Trophoblast cell (in vitro differentiated cells and primary cell): ENCODE results near the gene WSB2.

Experiments
- DNase-seq, 2 donors: peaks; one replicate each; pipeline ENCODE4 v3.0.0-alpha.2; 2016
- H2AFZ ChIP-seq: 2 replicates; pipeline ENCODE4 v1.6.1; 2013; ENCODE audit warnings: low read length, moderate library complexity, mild to moderate bottlenecking; ENCODE audit not compliant: insufficient read depth, poor library complexity
- H2AK5ac ChIP-seq: 2 replicates; pipeline ENCODE4 v1.6.1; 2013; ENCODE audit warnings: mild to moderate bottlenecking, low read length
- H2BK120ac ChIP-seq: 2 replicates; pipeline ENCODE4 v1.6.1; 2013; ENCODE audit warnings: low read length, mild to moderate bottlenecking, moderate library complexity; ENCODE audit not compliant: insufficient read depth, poor library complexity
- H2BK12ac ChIP-seq: 2 replicates; pipeline ENCODE4 v1.6.1; 2013; ENCODE audit warnings: mild to moderate bottlenecking, low read length, moderate library complexity
- H2BK5ac ChIP-seq: 2 replicates; pipeline ENCODE4 v1.6.1; 2013; ENCODE audit warnings: low read length, low read depth, moderate library complexity, mild to moderate bottlenecking; ENCODE audit not compliant: poor library complexity
- H3K14ac ChIP-seq: 2 replicates; pipeline ENCODE4 v1.6.1; 2013; ENCODE audit warnings: mild to moderate bottlenecking, low read length
- H3K18ac ChIP-seq: 2 replicates; pipeline ENCODE4 v1.6.1; 2013; ENCODE audit warnings: mild to moderate bottlenecking, low read length
- H3K23ac ChIP-seq: 2 replicates; pipeline ENCODE4 v1.6.1; 2013; ENCODE audit warnings: low read length
- H3K27ac ChIP-seq: 2 replicates; pipeline ENCODE4 v1.5.1; 2013; ENCODE audit warnings: low read depth, mild to moderate bottlenecking, inconsistent platforms, low read length, moderate library complexity
- H3K27me3 ChIP-seq: 2 replicates; pipeline ENCODE4 v1.6.1; 2013; ENCODE audit warnings: inconsistent platforms, mild to moderate bottlenecking, low read length, moderate library complexity; ENCODE audit not compliant: insufficient read depth
- H3K36me3 ChIP-seq, 2 experiments: 1 replicate in 1 of 2; 2 replicates in 1 of 2; pipeline ENCODE4 v1.6.1; 2013; ENCODE audit warnings: low read length in 2 of 2, mild to moderate bottlenecking in 2 of 2, moderate library complexity in 1 of 2; ENCODE audit not compliant: insufficient read depth in 2 of 2, control insufficient read depth in 1 of 2
- H3K4ac ChIP-seq: 2 replicates; pipeline ENCODE4 v1.6.1; 2013; ENCODE audit warnings: low read depth, mild to moderate bottlenecking, low read length, moderate library complexity
- H3K4me1 ChIP-seq, 2 experiments: 1 replicate in 1 of 2; 2 replicates in 1 of 2; pipeline ENCODE4 v1.6.1; 2013; ENCODE audit warnings: low read length in 2 of 2, mild to moderate bottlenecking in 2 of 2, moderate library complexity in 1 of 2; ENCODE audit not compliant: insufficient read depth in 2 of 2, control insufficient read depth in 1 of 2
- H3K4me2 ChIP-seq: 2 replicates; pipeline ENCODE4 v1.6.1; 2013; ENCODE audit warnings: inconsistent platforms, mild to moderate bottlenecking, low read length, moderate library complexity
- H3K4me3 ChIP-seq: 2 replicates; pipeline ENCODE4 v1.5.1; 2013; ENCODE audit warnings: mild to moderate bottlenecking, low read depth, low read length, inconsistent platforms
- H3K79me1 ChIP-seq: one replicate; pipeline ENCODE4 v1.6.1; 2013; ENCODE audit warnings: low read length
- H3K79me2 ChIP-seq: 2 replicates; pipeline ENCODE4 v1.6.1; 2013; ENCODE audit warnings: low read length, mild to moderate bottlenecking; ENCODE audit not compliant: control insufficient read depth, insufficient read depth, poor library complexity
- H3K9ac ChIP-seq: 2 replicates; pipeline ENCODE4 v1.6.1; 2013; ENCODE audit warnings: mild to moderate bottlenecking, low read length
- H3K9me3 ChIP-seq: 2 replicates; pipeline ENCODE4 v1.6.1; 2013; ENCODE audit warnings: low read depth, mild to moderate bottlenecking, control low read depth, inconsistent platforms, low read length; ENCODE audit not compliant: insufficient read depth
- H4K12ac ChIP-seq: 2 replicates; pipeline ENCODE4 v1.6.1; 2013; ENCODE audit warnings: low read depth, mild to moderate bottlenecking, low read length, moderate library complexity
- H4K8ac ChIP-seq: 2 replicates; pipeline ENCODE4 v1.6.1; 2013; ENCODE audit warnings: low read depth, mild to moderate bottlenecking, low read length, moderate library complexity
- H4K91ac ChIP-seq: one replicate; pipeline ENCODE4 v1.6.1; 2013; ENCODE audit warnings: low read depth, mild to moderate bottlenecking, low read length, moderate library complexity
- WGBS: extraction: QIAGEN DNeasy Blood & Tissue Kit; methylation state at CpG from one replicate; pipeline ENCODE4 v1.1.7; 2013; ENCODE audit warnings: missing lambda C conversion rate; ENCODE audit not compliant: insufficient read length, insufficient coverage; ENCODE audit errors: extremely low coverage; 5-methylcytosine and 5-hydroxymethylcytosine counted together

WSB2 gene

DNA sequence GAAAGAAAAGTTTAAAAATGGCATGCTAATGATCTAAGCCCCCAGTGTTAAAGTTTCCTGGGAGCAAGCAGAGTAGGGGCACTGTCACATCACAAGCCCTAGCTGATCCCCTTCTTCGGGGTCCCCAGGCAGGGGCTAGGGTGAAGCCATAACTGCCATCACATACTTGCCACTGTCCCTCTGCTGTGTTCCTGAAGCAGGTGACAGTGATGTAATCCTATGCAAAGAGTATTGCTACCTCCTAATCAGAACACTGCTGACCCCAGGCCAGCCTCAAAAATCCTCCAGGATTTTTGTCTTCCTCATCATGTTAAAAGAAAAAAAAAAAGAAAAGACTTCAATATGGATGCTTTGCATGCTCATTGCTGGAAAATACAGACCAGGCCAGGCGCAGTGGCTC, 45.7 kb downstream of the WSB2 start:
- Histone ChIP-seq H2BK5ac (no peak overlapping the region), H3K79me1 (peaks cover 3% of the 10 kb centered on the region), H4K91ac (no peak overlapping the region), H2BK12ac (no peak overlapping the region), H2AFZ (no peak overlapping the region), H3K36me3 (peaks cover 7 to 12% of the 10 kb centered on the region in 2 experiments), H3K4me2 (no peak overlapping the region), H3K79me2 (peaks cover 5% of the 10 kb centered on the region), H3K27ac (no peak overlapping the region), H3K23ac (no peak overlapping the region), H3K4ac (no peak overlapping the region), H2BK120ac (no peak overlapping the region), H3K4me3 (no peak overlapping the region), H3K14ac (no peak overlapping the region), H3K9ac (no peak overlapping the region), H3K27me3 (no peaks in the 10 kb centered on the region), H4K12ac (no peak overlapping the region), H2AK5ac (no peak overlapping the region), H3K9me3 (no peaks in the 10 kb centered on the region), H3K18ac (no peak overlapping the region), H4K8ac (no peak overlapping the region), H3K4me1 (peaks cover 0 to 4% of the 10 kb centered on the region in 2 experiments)
- DNase-seq = no peak
- no CpG with 5 or more reads among the region's 2 CpGs for WGBS

DNA sequence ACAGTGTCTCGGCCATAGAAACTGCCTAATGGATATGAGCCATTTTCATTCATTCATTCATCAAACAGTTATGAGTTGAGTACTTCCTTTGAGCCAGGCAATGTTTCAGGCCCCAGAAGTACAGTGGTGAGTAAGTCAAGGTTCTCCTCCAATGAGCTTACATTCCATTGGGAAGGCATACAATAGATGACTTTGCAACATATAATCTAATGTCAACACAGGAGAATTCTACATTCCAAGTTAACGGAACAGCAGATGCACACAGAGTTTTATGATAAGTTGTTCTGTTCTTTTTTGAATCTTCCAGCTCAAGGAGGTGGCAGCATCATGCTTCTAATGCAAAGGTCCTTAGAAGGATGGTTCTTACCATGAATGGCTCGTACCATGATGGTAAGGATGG, 47.7 kb downstream of the WSB2 start:
- H3K4ac ChIP-seq = no peak overlapping the region
- H4K91ac ChIP-seq = no peak overlapping the region
- no peak overlapping the region for H2BK5ac ChIP-seq
- H3K27ac ChIP-seq = no peak overlapping the region
- H3K23ac ChIP-seq = no peak overlapping the region
- H3K36me3 ChIP-seq = peaks cover 0 to 1% of the 10 kb centered on the region in 2 experiments
- H3K4me2 ChIP-seq = no peak overlapping the region
- no peak overlapping the region for H3K4me3 ChIP-seq
- H3K79me2 ChIP-seq = peaks cover 5% of the 10 kb centered on the region
- peaks cover 3% of the 10 kb centered on the region for H3K79me1 ChIP-seq
- no CpG with 5 or more reads among the region's 3 CpGs for WGBS
- H3K9me3 ChIP-seq = no peaks in the 10 kb centered on the region
- no peak overlapping the region for H2AFZ ChIP-seq
- H3K9ac ChIP-seq = no peak overlapping the region
- no peak overlapping the region for H4K8ac ChIP-seq
- no peak overlapping the region for H3K18ac ChIP-seq
- H3K14ac ChIP-seq = no peak overlapping the region
- H2BK12ac ChIP-seq = no peak overlapping the region
- H2AK5ac ChIP-seq = no peak overlapping the region
- H2BK120ac ChIP-seq = no peak overlapping the region
- peaks cover 0 to 4% of the 10 kb centered on the region in 2 experiments for H3K4me1 ChIP-seq
- H3K27me3 ChIP-seq = no peaks in the 10 kb centered on the region
- no peak for DNase-seq
- H4K12ac ChIP-seq = no peak overlapping the region

DNA sequence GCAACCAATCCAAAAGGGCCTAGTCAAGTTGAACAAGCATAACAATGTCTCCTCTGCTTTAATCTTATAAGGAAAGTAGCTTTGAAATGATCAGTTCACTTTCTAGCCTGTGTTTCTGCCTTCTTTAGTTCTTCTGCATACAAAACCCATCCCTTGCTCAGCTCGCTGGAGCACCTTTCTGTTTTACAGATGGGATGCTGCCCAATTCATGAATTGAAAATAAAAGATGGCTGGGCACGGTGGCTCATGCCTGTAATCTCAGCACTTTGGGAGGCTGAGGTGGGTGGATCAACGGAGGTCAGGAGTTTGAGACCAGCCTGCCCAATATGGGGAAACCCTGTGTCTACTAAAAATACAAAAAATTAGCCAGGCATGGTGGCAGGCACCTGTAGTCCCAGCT, 49.0 kb downstream of the WSB2 start:
- H3K23ac ChIP-seq = no peak overlapping the region
- H2BK120ac ChIP-seq = no peak overlapping the region
- no peak overlapping the region for H2AK5ac ChIP-seq
- H3K27ac ChIP-seq = no peak overlapping the region
- H3K14ac ChIP-seq = no peak overlapping the region
- H2BK12ac ChIP-seq = no peak overlapping the region
- no peak for DNase-seq
- no peak overlapping the region for H4K91ac ChIP-seq
- no peak overlapping the region for H4K12ac ChIP-seq
- no peaks in the 10 kb centered on the region for H3K9me3 ChIP-seq
- peaks cover 3% of the 10 kb centered on the region for H3K79me1 ChIP-seq
- H4K8ac ChIP-seq = no peak overlapping the region
- no peak overlapping the region for H3K4ac ChIP-seq
- no peak overlapping the region for H3K18ac ChIP-seq
- H3K36me3 ChIP-seq = no peaks in the 10 kb centered on the region
- no peak overlapping the region for H3K9ac ChIP-seq
- H3K27me3 ChIP-seq = no peaks in the 10 kb centered on the region
- H2BK5ac ChIP-seq = no peak overlapping the region
- peaks cover 0 to under 1% of the 10 kb centered on the region in 2 experiments for H3K4me1 ChIP-seq
- H2AFZ ChIP-seq = no peak overlapping the region
- no peak overlapping the region for H3K4me2 ChIP-seq
- WGBS = no CpG with 5 or more reads among the region's 3 CpGs
- peaks cover 4% of the 10 kb centered on the region for H3K79me2 ChIP-seq
- H3K4me3 ChIP-seq = no peak overlapping the region

DNA sequence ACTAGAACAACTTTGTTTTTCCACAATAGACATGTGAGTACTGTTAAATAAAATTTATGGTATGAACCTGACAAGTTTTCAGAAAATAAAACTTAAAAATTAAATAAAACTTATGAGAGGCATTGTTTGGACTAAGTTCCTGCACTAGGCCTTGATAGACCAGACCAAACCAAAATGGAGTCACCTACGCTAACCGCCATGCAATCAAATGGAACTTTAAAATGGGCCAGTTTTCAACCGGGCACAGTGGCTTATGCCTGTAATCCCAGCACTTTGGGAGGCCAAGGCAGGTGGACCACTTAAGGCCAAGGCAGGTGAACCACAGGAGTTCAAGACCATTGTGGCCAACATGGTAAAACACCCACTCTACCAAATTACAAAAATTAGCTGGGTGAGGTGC, 49.6 kb downstream of the WSB2 start:
- Histone ChIP-seq H3K79me2 (no peaks in the 10 kb centered on the region), H2BK5ac (no peak overlapping the region), H3K14ac (no peak overlapping the region), H3K9ac (no peak overlapping the region), H2BK120ac (no peak overlapping the region), H3K27me3 (no peaks in the 10 kb centered on the region), H2AK5ac (no peak overlapping the region), H4K12ac (no peak overlapping the region), H3K23ac (no peak overlapping the region), H3K4me2 (no peak overlapping the region), H4K8ac (no peak overlapping the region), H3K79me1 (no peaks in the 10 kb centered on the region), H3K4me3 (no peak overlapping the region), H3K4ac (no peak overlapping the region), H2BK12ac (no peak overlapping the region), H3K18ac (no peak overlapping the region), H4K91ac (no peak overlapping the region), H2AFZ (no peak overlapping the region), H3K27ac (no peak overlapping the region), H3K9me3 (no peaks in the 10 kb centered on the region), H3K36me3 (no peaks in the 10 kb centered on the region), H3K4me1 (no peaks in the 10 kb centered on the region)
- DNase-seq = no peak
- whole genome bisulfite sequencing = no CpG with 5 or more reads among the region's 3 CpGs
